Kidney (tissue), 14 donors: ENCODE measurements around the gene SLIT1. TPM values are rescaled to one million over a fixed set of nuclear protein-coding genes. Genes with fewer than 3 reads are reported as not detected.
A peak's percentile ranks its signal among the peaks of the same experiment; 100 is the strongest.

Experiments used
- DNase-seq, 5 donors: peaks; one replicate each; pipeline ENCODE4 v3.0.0-alpha.2; 2013 to 2020
- FAIRE-seq: peaks from 2 replicates; lab custom pipeline; 2012; peaks lifted over from hg19 to GRCh38; lab: Jason Lieb, UNC
- H3K27ac ChIP-seq, 2 donors: one replicate each; pipeline ENCODE4 v1.7.0; 2013; ENCODE audit warnings: low read depth in 2 of 2, low read length in 2 of 2, inconsistent platforms in 1 of 2
- H3K27me3 ChIP-seq: one replicate; pipeline ENCODE4 v1.7.1; 2013; ENCODE audit warnings: low read length, inconsistent platforms; ENCODE audit not compliant: control insufficient read depth, insufficient read depth
- H3K36me3 ChIP-seq, 3 donors: one replicate each; pipeline versions ENCODE4 v1.7.0 to v1.7.1; 2013; ENCODE audit warnings: low read length in 3 of 3, control low read depth in 1 of 3, inconsistent platforms in 1 of 3; ENCODE audit not compliant: insufficient read depth in 3 of 3, control insufficient read depth in 2 of 3
- H3K4me1 ChIP-seq, 3 donors: one replicate each; pipeline versions ENCODE4 v1.7.0 to v1.7.1; 2013; ENCODE audit warnings: low read length in 3 of 3, inconsistent platforms in 1 of 3, low read depth in 1 of 3; ENCODE audit not compliant: control insufficient read depth in 2 of 3, insufficient read depth in 2 of 3
- H3K4me3 ChIP-seq, 3 donors: one replicate each; pipeline versions ENCODE4 v1.7.0 to v1.8.1; 2013; ENCODE audit warnings: low read length in 3 of 3, control low read depth in 1 of 3, inconsistent platforms in 1 of 3
- H3K9ac ChIP-seq, 3 donors: one replicate each; pipeline versions ENCODE4 v1.7.0 to v1.7.1; 2013; ENCODE audit warnings: low read length in 3 of 3, control low read depth in 1 of 3, inconsistent platforms in 1 of 3
- H3K9me3 ChIP-seq, 3 donors: one replicate each; pipeline versions ENCODE4 v1.7.0 to v1.7.1; 2013; ENCODE audit warnings: low read length in 3 of 3, control low read depth in 1 of 3, inconsistent platforms in 1 of 3; ENCODE audit not compliant: control insufficient read depth in 2 of 3, insufficient read depth in 1 of 3
- intact Hi-C: fragments of 100-400 bp; cut with DNase I; formaldehyde crosslinking; loops from one replicate; pipeline ENCODE4 v1.11.1; 2022
- polyA plus RNA-seq: library from polyadenylated mRNA; stranded (reverse); fragments of 350-450 nt; fragmentation: Illumina TruSeq; extraction: RNeasy Lipid Tissue Mini Kit (QIAGEN cat#74804); gene quantifications from one replicate; pipeline ENCODE4 v1.2.3, GENCODE V29; 2014; ENCODE audit warnings: low read depth, low replicate concordance; ENCODE audit not compliant: insufficient read depth
- total RNA-seq: library from RNA; stranded (reverse); fragmentation: NEBNext Ultra II Directional; extraction: Animal tissue kit (Norgen Biotek cat#: 25700); gene quantifications from one replicate; pipeline ENCODE4 v1.2.1, GENCODE V29; 2021
- TF ChIP-seq, protein P1 (sequence below): IDR thresholded peaks from 3 replicates; pipeline ENCODE4 v1.5.1; 2012; ENCODE audit warnings: mild to moderate bottlenecking, moderate library complexity, borderline replicate concordance; ENCODE audit not compliant: insufficient read depth; ENCODE audit errors: extremely low read depth
- donor health status: control.
- donor health status: control.
- donor health status: control.
- donor health status: control.
- donor health status: control.
- donor health status: DM: yes; HTN: yes; CAD: no.
- donor health status: Normal renal cell carcinoma (clear cell type).

The SLIT1 gene
- total and polyA plus RNA-seq, 2 donors from 2014 or later, result 0.06 to 0.35 TPM

DNA sequence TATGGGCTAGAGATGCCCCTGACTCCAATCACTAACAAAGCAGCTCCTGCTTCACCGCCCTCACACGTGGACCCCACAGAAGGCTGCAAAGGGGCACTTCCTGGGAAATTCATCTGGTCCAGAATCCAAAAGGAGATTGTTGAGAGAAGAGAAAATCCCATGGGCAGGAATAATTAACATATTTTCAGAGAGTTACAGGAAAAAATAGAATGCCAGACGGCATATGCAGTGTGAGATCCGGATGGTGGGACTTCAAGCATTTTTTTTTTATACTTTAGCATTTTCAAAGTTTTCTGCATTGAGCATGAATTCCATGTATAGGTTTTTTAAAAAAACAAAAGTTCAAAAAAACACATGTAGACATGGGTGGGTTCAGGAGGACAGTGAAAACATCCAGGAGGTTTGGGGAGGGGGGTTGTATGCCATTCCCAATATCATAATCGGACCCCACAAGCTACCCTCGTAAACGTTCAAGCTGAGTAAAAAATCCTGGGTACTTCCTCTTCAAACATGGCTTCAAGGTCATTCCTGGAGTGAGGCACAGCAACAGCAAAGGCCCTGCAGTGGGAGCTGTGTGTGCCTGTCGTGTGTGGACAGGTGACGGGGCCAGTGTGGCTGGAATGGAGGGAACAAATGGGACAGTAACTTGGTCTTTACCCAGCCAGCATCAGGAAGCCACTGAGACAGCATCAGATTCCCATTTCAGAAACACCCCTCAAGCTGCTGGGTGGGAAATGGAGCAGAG, 128.1 kb downstream of the SLIT1 start:
- intact Hi-C loops, result no loop called here
- no peaks in the 10 kb centered on the region for H3K4me1 ChIP-seq
- DNase-seq, result peak in 2 of 5 donors; percentile 17 to 22

DNA sequence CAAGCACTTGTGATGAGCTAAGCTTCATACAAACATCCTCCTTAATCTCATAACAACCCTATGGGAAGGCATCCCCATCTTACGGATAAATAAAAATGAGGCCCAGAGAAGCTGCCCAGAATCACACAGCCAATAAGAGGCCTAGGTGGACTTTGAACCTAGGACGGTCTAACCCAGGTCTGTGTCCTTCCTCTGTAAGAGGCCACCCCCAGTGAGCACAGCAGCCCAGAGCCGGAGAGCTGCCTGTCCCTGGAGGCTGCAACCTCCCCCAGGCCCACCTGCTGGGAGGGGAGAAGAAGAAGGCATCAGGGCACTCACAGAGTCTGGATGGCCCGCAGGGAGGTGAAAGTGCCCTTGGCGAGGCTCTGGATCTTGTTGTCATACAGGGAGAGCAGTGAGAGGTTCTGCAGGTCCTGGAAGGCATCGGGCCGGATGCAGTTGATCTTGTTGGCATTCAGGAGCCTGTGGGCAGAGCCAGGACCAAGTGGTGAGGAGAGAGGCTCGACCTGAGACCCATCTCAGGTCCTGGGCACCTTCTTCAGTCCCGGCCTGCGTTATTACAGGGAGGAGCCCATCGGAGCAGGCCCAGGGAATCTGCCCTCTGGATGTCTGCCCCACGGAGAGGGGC, 129.6 kb downstream of the SLIT1 start:
- Histone ChIP-seq H3K4me3 (no peak overlapping the region), H3K27me3 (no peaks in the 10 kb centered on the region), H3K27ac (no peak overlapping the region), H3K9ac (no peak overlapping the region), H3K36me3 (no peaks in the 10 kb centered on the region), H3K4me1 (no peaks in the 10 kb centered on the region), H3K9me3 (no peaks in the 10 kb centered on the region)
- FAIRE-seq (no peak), DNase-seq (peak in 1 of 5 donors; percentile 44)
- intact Hi-C loops, result no loop called here
- TF ChIP-seq, protein P1, sequence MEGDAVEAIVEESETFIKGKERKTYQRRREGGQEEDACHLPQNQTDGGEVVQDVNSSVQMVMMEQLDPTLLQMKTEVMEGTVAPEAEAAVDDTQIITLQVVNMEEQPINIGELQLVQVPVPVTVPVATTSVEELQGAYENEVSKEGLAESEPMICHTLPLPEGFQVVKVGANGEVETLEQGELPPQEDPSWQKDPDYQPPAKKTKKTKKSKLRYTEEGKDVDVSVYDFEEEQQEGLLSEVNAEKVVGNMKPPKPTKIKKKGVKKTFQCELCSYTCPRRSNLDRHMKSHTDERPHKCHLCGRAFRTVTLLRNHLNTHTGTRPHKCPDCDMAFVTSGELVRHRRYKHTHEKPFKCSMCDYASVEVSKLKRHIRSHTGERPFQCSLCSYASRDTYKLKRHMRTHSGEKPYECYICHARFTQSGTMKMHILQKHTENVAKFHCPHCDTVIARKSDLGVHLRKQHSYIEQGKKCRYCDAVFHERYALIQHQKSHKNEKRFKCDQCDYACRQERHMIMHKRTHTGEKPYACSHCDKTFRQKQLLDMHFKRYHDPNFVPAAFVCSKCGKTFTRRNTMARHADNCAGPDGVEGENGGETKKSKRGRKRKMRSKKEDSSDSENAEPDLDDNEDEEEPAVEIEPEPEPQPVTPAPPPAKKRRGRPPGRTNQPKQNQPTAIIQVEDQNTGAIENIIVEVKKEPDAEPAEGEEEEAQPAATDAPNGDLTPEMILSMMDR, result no peak

More for the DNA sequence above, 128.1 kb downstream of the SLIT1 start:
- TF ChIP-seq, protein P1, result no peak
- H3K27me3 ChIP-seq, result no peaks in the 10 kb centered on the region
- H3K27ac ChIP-seq, result no peak overlapping the region
- H3K4me3 ChIP-seq, result no peak overlapping the region
- H3K9me3 ChIP-seq, result no peaks in the 10 kb centered on the region
- H3K36me3 ChIP-seq, result no peaks in the 10 kb centered on the region
- no peak for FAIRE-seq
- H3K9ac ChIP-seq, result no peak overlapping the region

DNA sequence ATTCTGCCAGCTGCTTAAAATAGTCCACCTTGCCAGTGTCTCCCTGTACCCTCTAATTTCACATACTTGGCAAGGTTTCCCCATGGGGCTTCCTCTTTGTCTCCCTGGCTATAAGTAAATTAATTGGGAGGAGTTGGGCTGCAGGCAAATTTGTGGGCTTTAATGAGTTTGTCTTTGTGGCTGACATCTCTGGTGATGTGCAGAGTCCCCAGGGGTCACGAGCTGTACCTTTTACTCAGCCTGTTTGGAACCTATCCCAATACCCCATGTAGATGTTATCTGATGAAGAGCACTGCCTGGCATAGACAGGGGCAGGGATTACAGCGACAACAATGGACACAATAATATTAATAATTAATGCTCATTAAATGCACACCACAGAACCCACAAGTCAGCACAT, 132.5 kb downstream of the SLIT1 start:
- FAIRE-seq, result no peak
- TF ChIP-seq, protein P1, result no peak

More for the DNA sequence above, 132.5 kb downstream of the SLIT1 start:
- Histone ChIP-seq H3K27ac (no peak overlapping the region), H3K9ac (no peak overlapping the region), H3K4me3 (no peak overlapping the region), H3K36me3 (no peaks in the 10 kb centered on the region), H3K27me3 (no peaks in the 10 kb centered on the region), H3K4me1 (no peaks in the 10 kb centered on the region), H3K9me3 (no peaks in the 10 kb centered on the region)
- intact Hi-C loops, result no loop called here
- DNase-seq, result no peak
